Left renal cortex interstitium (tissue), 4 donors: ENCODE measurements around the gene AGTRAP. TPM values are rescaled to one million over a fixed set of nuclear protein-coding genes. Genes with fewer than 3 reads are reported as not detected.

Experiments used
- DNase-seq, 4 donors: peaks; one replicate each; pipeline ENCODE4 v3.0.0-alpha.2; 2013; ENCODE audit warnings: low read depth in 4 of 4, low spot score in 2 of 4, missing footprints in 1 of 4
- polyA plus RNA-seq, 4 donors: library from polyadenylated mRNA; unstranded; fragments of 120-200 nt; gene quantifications; one replicate each; pipeline ENCODE4 v1.2.1, GENCODE V29; 2013; ENCODE audit not compliant: insufficient read length in 4 of 4

The AGTRAP gene
- polyA plus RNA-seq, 4 donors = 38.9 to 51.9 (median 47.9) TPM

DNA sequence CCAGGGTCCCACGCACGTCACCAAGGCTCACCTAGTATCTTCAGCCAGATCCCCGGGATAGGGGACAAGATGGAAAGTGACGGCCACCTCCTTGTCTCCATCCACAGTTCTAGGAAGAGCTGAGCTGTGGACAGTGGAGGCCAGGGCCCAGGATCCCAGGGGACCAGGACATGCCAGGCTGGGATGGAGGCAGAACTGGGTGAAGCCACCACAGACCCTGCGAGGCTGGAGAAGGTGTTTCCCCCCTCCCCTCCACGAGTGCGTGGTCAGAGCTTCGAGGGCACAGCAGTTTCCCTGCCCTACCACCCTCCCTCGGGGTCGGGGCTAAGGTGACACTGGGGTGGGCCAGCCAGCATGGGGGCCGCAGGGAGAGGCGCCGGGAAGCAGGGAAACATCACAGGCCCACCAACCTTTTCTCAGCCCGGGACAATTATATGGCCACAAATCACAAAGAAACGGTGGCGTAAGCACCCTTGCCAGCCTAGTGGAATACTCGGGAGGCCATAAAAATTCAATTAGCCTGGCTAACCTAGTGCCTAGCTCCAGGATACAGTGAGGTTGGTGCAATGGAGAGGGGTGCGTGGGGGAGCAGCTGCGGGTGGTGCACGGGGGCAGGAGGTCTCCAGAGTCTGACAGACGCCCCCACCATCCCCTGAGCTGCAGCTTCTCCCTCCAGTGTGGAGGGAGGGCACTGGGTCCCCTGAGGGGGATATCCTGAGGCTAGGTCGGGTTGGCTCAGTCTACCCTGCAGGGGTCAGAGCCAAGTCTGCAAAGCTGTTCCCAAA is 31.1 kb upstream of the AGTRAP start:
- DNase-seq = no peak

DNA sequence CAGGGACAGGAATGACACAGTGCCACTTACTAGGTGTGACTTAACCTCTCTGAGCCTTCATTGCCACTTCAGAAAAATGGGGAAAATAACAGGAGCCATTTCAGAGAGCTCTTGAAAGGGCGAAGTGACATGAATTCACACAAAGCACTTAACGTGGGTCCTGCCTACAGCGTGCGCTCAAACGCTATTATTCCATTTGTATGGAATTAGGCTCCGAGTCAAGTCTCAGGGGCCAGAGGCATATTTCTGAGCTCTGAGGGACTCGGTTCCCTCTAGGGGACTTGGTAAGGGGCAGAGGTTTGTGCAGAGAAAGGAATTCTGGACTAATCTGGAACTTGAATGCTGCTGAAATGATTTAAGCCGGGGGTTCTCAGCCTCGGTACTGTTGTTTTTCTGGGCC is 30.3 kb upstream of the AGTRAP start:
- no peak for DNase-seq

- no peak for DNase-seq
Observed at GRCh38 chr1:11706292-11706691, 29.6 kb upstream of the AGTRAP start.

DNA sequence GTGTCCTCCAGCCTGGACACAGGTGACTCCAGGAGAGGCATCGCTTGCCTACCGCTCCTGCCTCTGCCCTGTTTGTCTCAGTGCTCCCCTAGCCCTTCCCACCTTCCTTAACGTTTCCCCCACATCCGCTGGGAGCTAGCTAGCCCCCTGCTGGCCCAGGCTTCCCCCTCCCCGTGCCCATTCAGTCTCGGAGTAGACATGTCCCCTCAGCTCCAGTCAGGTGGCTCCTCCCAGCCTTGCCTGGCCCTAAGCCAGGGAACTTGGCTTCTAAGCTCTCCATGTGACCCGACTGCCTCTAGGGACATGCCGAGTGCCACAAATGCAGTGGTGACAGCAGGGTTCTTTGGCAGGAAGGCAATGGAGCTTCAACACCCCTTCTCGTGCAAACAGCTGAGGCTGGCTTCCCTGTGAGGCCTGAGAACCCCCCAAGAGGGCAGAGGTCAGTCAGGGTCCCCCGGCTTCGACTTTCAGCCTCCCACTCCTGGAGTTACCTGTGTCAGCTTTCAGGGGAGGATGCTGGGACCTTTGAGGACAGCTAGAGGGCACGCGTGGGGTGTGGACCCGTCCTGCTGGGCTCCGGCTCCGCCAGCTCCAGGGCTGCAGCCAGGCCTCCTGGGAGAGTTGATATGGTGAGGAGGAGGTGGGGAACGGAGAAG is 28.2 kb upstream of the AGTRAP start:
- DNase-seq = no peak

- no peak for DNase-seq
Observed at GRCh38 chr1:11708554-11709350, 27.2 kb upstream of the AGTRAP start.

DNA sequence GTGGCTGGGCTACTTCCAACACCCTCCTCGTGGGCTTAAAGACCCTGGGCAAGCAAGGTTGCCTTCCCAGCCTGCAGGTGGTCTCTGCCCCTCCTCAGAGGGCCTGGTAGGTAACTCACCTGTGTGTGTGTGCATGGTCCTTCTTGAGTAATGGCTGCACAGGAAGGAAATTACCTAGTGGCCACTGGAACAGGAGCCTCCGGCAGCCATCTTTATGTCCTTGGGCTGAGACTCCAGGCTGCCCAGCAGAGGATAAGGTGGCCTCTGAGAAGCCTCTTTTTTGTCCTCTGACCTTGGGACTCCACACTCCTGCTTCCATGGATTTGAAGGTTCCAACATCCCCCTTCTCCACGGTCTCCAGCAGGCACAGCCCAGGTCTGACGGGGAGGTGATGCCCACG is 24.4 kb upstream of the AGTRAP start:
- no peak for DNase-seq

GRCh38 chr1:11712285-11712684 is 23.7 kb upstream of the AGTRAP start:
- no peak for DNase-seq

DNA sequence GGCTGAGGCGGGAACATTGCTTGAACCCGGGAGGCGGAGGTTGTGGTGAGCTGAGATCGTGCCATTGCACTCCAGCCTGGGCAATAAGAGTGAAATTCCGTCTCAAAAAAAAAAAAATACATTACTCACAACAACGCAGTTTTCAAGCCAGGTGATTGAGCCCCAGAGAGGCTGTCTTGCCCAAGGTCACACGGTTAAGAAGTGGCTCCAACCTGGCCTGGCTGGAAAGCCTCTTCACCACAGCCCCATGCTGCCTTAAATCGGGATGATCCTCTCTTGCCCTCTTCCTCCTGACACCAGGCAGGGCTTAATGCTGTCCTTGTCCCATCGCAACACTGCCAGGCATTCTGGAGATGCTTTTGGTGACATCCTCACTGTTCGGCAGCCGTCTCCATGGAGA is 22.8 kb upstream of the AGTRAP start:
- DNase-seq = no peak

GRCh38 chr1:11714831-11715575 is 20.9 kb upstream of the AGTRAP start:
- DNase-seq = no peak

- no peak for DNase-seq
Observed at GRCh38 chr1:11719313-11720032, 16.5 kb upstream of the AGTRAP start.

DNA sequence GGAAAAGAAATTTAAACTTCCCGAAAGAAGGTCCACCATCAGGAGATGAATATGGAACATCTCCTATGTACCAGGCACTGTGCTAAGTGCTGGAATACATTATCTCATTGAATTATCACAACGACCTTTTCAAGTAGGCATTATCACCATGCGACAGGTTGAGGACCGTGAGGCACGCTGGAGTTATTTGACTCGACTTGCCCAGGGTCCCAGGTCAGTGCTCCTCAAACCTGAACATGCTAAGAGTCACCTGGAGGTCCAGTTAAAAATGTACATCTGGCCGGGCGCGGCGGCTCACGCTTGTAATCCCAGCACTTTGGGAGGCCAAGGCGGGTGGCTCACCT is 15.9 kb upstream of the AGTRAP start:
- DNase-seq = no peak

DNA sequence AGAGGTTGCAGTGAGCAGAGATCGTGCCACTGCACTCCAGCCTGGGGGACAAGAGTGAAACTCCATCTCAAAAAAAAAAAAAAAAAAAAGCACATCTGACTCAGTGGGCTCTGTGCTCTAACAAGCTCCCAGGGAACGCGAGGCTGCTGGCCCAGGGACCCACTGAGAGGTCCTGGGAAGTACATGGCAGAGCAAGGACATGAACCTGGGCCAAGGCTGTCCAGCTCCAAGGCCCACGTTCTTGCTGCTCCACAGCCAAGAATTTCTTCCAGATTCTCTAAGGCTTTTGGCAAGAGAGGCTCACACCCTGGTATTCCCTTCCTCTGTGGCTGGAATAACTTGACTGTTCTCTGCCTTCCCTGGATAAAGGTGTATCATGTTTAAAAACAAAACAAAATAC is 15.4 kb upstream of the AGTRAP start:
- DNase-seq = no peak

GRCh38 chr1:11721311-11721710 is 14.6 kb upstream of the AGTRAP start:
- no peak for DNase-seq

- DNase-seq = no peak
Observed at GRCh38 chr1:11722538-11722937, 13.4 kb upstream of the AGTRAP start.

GRCh38 chr1:11725616-11726015 is 10.3 kb upstream of the AGTRAP start:
- no peak for DNase-seq

DNA sequence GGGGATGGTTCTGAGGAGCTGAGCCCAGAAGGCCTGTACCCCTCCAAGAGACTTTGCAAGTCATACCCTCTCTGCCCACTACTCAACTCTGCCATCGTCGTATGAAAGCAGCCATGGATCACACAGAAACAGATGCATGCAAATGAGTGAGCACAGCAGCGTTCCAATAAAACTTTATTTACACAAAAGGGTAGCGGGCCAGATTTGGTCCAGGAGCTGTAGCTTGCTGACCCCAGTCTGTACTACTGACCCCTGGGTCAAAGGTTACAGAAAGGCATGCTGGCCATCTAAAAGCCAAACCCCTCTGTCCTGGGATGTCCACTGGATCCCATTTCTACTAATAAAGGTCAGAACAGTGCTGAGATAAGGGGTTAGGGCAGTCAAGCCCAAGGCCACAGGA is 8.8 kb upstream of the AGTRAP start:
- DNase-seq = no peak

DNA sequence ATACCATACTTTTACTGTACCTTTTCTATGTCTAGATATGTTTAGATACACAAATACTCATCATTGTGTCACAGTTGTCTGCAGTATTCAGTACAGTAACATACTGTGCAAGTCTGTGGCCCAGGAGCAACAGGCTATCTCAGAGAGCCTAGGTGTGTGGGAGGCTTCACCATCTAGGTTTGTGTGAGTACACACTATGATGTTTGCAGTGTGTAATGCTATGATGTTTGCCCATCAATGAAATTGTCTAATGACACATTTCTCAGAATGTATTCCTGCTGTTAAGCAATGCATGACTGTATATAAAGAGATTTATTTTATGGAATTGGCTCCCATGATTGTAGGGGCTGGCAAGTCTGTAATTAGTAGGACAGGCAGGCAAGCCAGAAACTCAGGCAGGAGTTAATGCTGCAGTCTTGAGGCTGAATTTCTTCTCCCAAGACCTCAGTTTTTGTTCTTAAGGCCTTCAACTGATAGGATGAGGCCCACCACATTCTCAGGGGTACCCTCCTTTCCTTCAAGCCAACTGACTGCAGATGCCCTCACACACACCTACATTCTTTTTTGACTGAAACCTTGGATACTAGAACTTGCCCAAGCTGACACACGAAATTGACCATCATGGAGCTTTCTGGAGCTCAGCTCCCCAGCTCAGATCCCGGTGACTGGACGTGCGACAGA is 7.7 kb upstream of the AGTRAP start:
- DNase-seq = no peak

GRCh38 chr1:11729155-11729497 is 6.8 kb upstream of the AGTRAP start:
- no peak for DNase-seq

DNA sequence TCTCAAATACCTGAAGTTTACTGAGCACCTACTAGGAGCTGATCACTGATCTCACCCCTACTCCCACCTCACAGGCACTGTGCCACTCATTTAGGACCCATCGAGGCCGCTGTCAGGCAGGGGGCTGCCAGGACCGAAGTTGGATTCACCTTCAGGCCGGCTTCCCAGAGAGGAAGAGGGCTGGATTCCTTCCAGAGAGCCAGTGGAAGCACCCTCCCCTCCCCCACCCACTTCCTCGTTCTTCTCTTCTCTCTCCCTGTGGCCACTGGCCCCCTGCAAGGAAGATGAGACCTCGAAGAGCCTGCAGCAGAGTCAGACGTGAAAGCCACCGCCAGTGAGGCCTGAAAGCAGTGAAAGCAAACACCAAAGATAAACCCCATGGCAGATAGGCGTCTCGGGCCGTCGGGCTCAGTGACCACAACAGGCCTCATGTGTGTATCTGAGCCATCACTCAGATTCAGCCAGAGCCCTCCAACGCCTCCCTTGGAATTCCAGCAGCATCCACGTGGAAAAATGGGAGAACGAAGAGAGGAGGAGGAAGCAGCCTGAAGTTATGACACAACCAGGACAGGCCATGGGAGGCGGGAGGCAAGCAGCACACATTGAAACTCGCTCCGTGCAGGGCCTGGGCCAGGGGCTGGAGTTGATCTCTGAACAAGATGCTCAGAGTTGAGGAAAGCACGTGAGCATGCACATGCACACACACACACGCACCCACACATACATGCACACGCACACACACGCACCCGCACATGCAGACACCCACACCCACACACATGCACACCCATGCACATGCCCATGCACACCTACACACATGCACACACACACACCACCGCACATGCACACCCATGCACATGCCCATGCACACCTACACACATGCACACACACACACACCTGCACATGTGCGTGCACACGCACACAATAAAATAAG is 6.2 kb upstream of the AGTRAP start:
- no peak for DNase-seq
